Activated CD4-positive, alpha-beta T cell treated with anti-CD3 and anti-CD28 coated beads, Interleukin-2, Interleukin-6, amounts not matched to agents 100 ng/mL and 50 ng/mL, durations not matched to agents 16 hours and 8 hours (primary cell): ENCODE results near the gene ANKRD13C.
A peak's percentile ranks its signal among the peaks of the same experiment; 100 is the strongest.
"Not testable (repeated sequence)": the region's sequence is repeated elsewhere in the genome, so short reads cannot be mapped to it uniquely, and the experiment has no call there.

Experiments
- DNase-seq: peaks from one replicate; pipeline ENCODE4 v3.0.0-alpha.2; 2020

ANKRD13C gene

GRCh38 chr1:70358921-70359564 lies 4.5 kb upstream of the ANKRD13C start:
- peak; percentile 27 for DNase-seq

GRCh38 chr1:70355920-70356319 lies 1.4 kb upstream of the ANKRD13C start:
- no peak for DNase-seq

- DNase-seq, result no peak
Observed at GRCh38 chr1:70355111-70355407, 537 bp upstream of the ANKRD13C start.

- peak; percentile 73 for DNase-seq
Observed at GRCh38 chr1:70353601-70354331, 756 bp downstream of the ANKRD13C start.

GRCh38 chr1:70353044-70353443 lies 1.5 kb downstream of the ANKRD13C start:
- no peak for DNase-seq

- DNase-seq, result not testable (repeated sequence)
Observed at GRCh38 chr1:70349799-70350198, 4.7 kb downstream of the ANKRD13C start.

- no peak for DNase-seq
Observed at GRCh38 chr1:70348399-70349165, 5.9 kb downstream of the ANKRD13C start.

- not testable (repeated sequence) for DNase-seq
Observed at GRCh38 chr1:70339644-70340043, 14.9 kb downstream of the ANKRD13C start.

- no peak for DNase-seq
Observed at GRCh38 chr1:70336050-70336449, 18.5 kb downstream of the ANKRD13C start.

GRCh38 chr1:70334436-70334835 lies 20.1 kb downstream of the ANKRD13C start:
- DNase-seq, result no peak

- DNase-seq, result no peak
Observed at GRCh38 chr1:70333245-70333644, 21.3 kb downstream of the ANKRD13C start.

- DNase-seq, result no peak
Observed at GRCh38 chr1:70331962-70332361, 22.6 kb downstream of the ANKRD13C start.

GRCh38 chr1:70327306-70328076 lies 27.0 kb downstream of the ANKRD13C start:
- DNase-seq, result no peak

- no peak for DNase-seq
Observed at GRCh38 chr1:70324683-70325082, 29.8 kb downstream of the ANKRD13C start.

GRCh38 chr1:70319750-70320149 lies 34.8 kb downstream of the ANKRD13C start:
- no peak for DNase-seq

- no peak for DNase-seq
Observed at GRCh38 chr1:70318191-70318590, 36.3 kb downstream of the ANKRD13C start.

- DNase-seq, result no peak
Observed at GRCh38 chr1:70317087-70317486, 37.4 kb downstream of the ANKRD13C start.

- no peak for DNase-seq
Observed at GRCh38 chr1:70315782-70316181, 38.7 kb downstream of the ANKRD13C start.

- no peak for DNase-seq
Observed at GRCh38 chr1:70314706-70315304, 39.7 kb downstream of the ANKRD13C start.

- DNase-seq, result no peak
Observed at GRCh38 chr1:70311369-70311768, 43.2 kb downstream of the ANKRD13C start.

- no peak for DNase-seq
Observed at GRCh38 chr1:70299472-70299871, 55.0 kb downstream of the ANKRD13C start.

- no peak for DNase-seq
Observed at GRCh38 chr1:70295749-70296148, 58.8 kb downstream of the ANKRD13C start.
